H1 (cell line): Measurements from ENCODE around the gene UIMC1. TPM values are rescaled to one million over a fixed set of nuclear protein-coding genes. Genes with fewer than 3 reads are reported as not detected.

Source experiments
- BACH1 ChIP-seq: IDR thresholded peaks from 2 replicates; pipeline ENCODE4 v1.6.1; 2012; ENCODE audit warnings: low read length, improper control_type of control experiment
- MAFK ChIP-seq: IDR thresholded peaks from 2 replicates; pipeline ENCODE4 v1.6.1; 2012; ENCODE audit warnings: low read depth, mild to moderate bottlenecking, improper control_type of control experiment, low read length
- RFX5 ChIP-seq: IDR thresholded peaks from 2 replicates; pipeline ENCODE4 v1.6.1; 2011; ENCODE audit warnings: low read depth, low read length, improper control_type of control experiment, borderline replicate concordance
- TBP ChIP-seq: IDR thresholded peaks from 2 replicates; pipeline ENCODE4 v1.6.1; 2011; ENCODE audit warnings: low read depth, low read length, improper control_type of control experiment
- polyA plus RNA-seq, 7 experiments: library from polyadenylated mRNA; depleted of rRNA in 3 of 7; stranded (reverse) in 5 of 7; unstranded in 2 of 7; fragments of >200 nt in 5 of 7; fragments of 200-250 nt in 2 of 7; gene quantifications; 1 replicate in 5 of 7; 2 replicates in 1 of 7; 4 replicates in 1 of 7; pipeline versions ENCODE4 v1.2.1 to v1.2.3, GENCODE V29; 2011 to 2013; ENCODE audit warnings: missing spikeins in 2 of 7, mixed read lengths in 2 of 7
- total RNA-seq: library from RNA; stranded (reverse); fragmentation: NEBNext Ultra II Directional; extraction: Animal tissue kit (Norgen Biotek cat#: 25700); gene quantifications from 2 replicates; pipeline ENCODE4 v1.2.1, GENCODE V29; 2021
- TF ChIP-seq, protein P1 (sequence below): IDR thresholded peaks from 2 replicates; pipeline ENCODE4 v1.6.1; 2012; ENCODE audit warnings: inconsistent platforms

The UIMC1 gene
- total and polyA plus RNA-seq, 2 of the 8 experiments (the other 6 are each of a cell fraction or from before 2014, with no cell fraction given) = 12.8 to 43.7 TPM

DNA sequence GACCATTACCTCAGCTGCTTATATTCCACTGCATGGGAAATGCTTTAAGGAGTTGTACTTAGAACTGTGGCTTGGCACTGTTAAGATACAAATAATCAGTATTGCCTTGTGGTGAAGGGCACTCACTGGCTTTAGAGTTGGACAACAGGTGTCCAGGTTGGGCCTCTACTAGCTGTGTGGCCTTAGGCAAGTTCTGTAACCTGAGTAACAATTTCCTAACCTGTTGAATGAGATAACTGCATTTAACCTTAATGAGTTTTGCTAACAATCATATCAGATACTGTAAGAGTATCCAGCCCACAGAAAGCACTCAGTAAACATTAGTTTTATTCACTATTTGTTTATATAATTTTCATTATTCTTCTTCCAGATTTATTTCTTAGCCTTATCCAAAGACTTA lies 90.2 kb downstream of the UIMC1 start (continued):
- TF ChIP-seq BACH1 (no peak), RFX5 (no peak), MAFK (no peak), TBP (no peak)
- TF ChIP-seq, protein P1, sequence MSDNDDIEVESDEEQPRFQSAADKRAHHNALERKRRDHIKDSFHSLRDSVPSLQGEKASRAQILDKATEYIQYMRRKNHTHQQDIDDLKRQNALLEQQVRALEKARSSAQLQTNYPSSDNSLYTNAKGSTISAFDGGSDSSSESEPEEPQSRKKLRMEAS = no peak
